Activated CD8-positive, alpha-beta memory T cell treated with anti-CD3 and anti-CD28 coated beads, Interleukin-2, amount 10 ng/mL, durations not matched to agents 7 days and 5 days (primary cell): Measurements from ENCODE around the gene TGFB1I1. TPM values are rescaled to one million over a fixed set of nuclear protein-coding genes. Genes with fewer than 3 reads are reported as not detected.

Experiments
- ATAC-seq: fragments of 150-1000 bp; cut with Tn5 transposase; one replicate; pipeline ENCODE4 v1.10.0; 2021; ENCODE audit warnings: moderate library complexity
- CTCF ChIA-PET: fragments of 350-600 bp; sonication (Branson Sonifier 250); formaldehyde crosslinking; loops from one replicate; lab custom pipeline; 2021; ENCODE audit warnings: antibody characterized with exemption; lab: Charles Lee
- DNase-seq: peaks from one replicate; pipeline ENCODE4 v3.0.0-alpha.2; 2020
- H3K27ac Mint-ChIP-seq: one replicate; pipeline ENCODE4 v1.8.0; 2021; ENCODE audit warnings: mild to moderate bottlenecking, mixed read lengths
- H3K27me3 Mint-ChIP-seq: one replicate; pipeline ENCODE4 v1.8.0; 2021; ENCODE audit warnings: mixed read lengths
- H3K36me3 Mint-ChIP-seq: one replicate; pipeline ENCODE4 v1.8.0; 2021; ENCODE audit warnings: mild to moderate bottlenecking, mixed read lengths
- H3K4me1 Mint-ChIP-seq: one replicate; pipeline ENCODE4 v1.8.0; 2021; ENCODE audit warnings: mixed read lengths
- H3K4me3 Mint-ChIP-seq: one replicate; pipeline ENCODE4 v1.8.0; 2021; ENCODE audit warnings: mild to moderate bottlenecking, moderate library complexity, mixed read lengths
- H3K9me3 Mint-ChIP-seq: one replicate; pipeline ENCODE4 v1.8.0; 2022; ENCODE audit warnings: low read depth, mixed read lengths
- total RNA-seq, 2 experiments: library from RNA; stranded (reverse); gene quantifications; one replicate each; pipeline ENCODE4 v1.2.3, GENCODE V29; 2021

Gene TGFB1I1
- total RNA-seq, 2 experiments from 2014 or later: 0.67 to 1.0 TPM

DNA sequence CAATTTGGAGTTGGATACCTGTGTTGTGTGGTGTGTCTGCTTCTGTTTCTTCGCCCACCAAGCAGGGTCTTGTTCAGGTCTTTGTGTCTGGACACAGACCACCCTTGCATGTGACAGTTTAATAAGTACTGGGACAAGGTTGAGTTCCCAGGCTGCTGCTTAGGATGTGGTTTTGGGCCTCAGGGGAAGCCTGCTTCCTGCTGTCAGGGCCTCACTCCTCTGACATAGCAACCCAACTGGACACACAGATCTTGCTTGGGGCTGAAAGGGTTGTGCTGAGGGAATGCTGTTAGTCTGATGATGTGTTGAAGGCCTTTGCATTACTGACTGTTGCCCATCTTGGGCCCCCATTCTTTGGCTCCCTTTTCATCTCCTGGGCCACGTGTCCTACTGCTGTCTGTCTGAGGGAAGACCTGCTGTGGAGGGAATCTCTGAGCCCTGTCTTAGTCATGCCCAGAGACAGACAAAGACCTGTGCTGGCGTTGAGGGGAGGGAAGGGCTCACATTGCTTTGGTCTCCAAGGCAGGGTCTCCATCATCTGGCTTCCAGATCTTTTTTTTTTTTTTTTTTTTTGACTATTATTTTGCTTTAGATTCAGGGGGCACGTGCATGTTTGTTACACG is 4.7 kb upstream of the TGFB1I1 start:
- Mint-ChIP-seq H3K36me3 (peaks cover 18% of the 10 kb centered on the region), H3K9me3 (no peaks in the 10 kb centered on the region), H3K27me3 (peaks cover 13% of the 10 kb centered on the region), H3K4me3 (no peak overlapping the region), H3K4me1 (peaks cover 18% of the 10 kb centered on the region), H3K27ac (peak overlapping the region; percentile 75)
- CTCF ChIA-PET: no interaction called here
- DNase-seq (no peak), ATAC-seq (peak; percentile 63)

DNA sequence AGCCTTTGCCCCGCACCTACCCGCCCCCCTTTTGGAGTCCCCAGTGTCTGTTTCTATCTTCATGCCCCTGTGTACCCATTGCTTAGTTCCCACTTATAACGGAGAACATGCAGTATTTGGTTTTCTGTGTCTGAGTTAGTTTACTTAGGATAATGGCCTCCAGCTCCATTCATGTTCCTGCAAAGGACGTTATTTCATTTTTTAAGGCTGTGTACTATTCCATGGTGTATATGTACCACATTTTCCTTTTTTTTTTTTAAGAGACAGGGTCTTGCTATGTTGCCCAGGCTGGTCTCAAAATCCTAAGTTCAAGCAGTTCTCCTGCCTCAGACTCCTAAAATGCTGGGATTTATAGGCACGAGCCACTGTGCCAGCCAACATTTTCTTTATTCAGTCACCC is 4.1 kb upstream of the TGFB1I1 start:
- Mint-ChIP-seq H3K36me3 (peaks cover 17% of the 10 kb centered on the region), H3K4me1 (peaks cover 24% of the 10 kb centered on the region), H3K27ac (peak overlapping the region; percentile 50), H3K4me3 (no peak overlapping the region), H3K27me3 (peaks cover 19% of the 10 kb centered on the region), H3K9me3 (no peaks in the 10 kb centered on the region)
- DNase-seq: no peak
- ATAC-seq: no peak
- CTCF ChIA-PET: interaction anchor here (1.5 to 2.3 kb wide), 2 partner anchors 8 to 401 kb away, joined by 3 to 14 read pairs; partner anchors contain the start of gene ARMC5

DNA sequence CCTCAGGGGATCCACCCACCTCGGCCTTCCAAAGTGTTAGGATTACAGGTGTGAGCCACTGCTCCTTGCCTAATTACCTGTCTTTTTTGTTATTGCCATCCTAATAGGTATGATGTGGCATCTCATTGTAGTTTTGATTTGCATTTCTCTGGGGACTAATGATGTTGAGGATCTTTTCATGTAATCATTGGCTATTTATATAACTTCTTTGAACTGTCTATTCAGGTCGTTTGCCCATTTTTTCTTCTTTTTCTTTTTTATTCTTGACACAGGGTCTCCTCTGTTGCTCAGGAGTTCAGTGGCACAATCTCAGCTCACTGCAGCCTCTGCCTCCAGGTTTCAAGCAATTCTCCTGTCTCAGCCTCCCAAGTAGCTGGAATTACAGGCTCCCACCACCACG is 1.3 kb upstream of the TGFB1I1 start:
- Mint-ChIP-seq H3K4me3 (no peak overlapping the region), H3K27ac (no peak overlapping the region), H3K36me3 (peaks cover 4% of the 10 kb centered on the region), H3K9me3 (no peaks in the 10 kb centered on the region), H3K4me1 (peaks cover 25% of the 10 kb centered on the region), H3K27me3 (peaks cover 32% of the 10 kb centered on the region)
- DNase-seq: no peak
- CTCF ChIA-PET: interaction anchor here (1.9 kb wide), 1 partner anchor 10 kb away, joined by 7 read pairs; no protein-coding TSS in a partner anchor
- ATAC-seq: no peak

DNA sequence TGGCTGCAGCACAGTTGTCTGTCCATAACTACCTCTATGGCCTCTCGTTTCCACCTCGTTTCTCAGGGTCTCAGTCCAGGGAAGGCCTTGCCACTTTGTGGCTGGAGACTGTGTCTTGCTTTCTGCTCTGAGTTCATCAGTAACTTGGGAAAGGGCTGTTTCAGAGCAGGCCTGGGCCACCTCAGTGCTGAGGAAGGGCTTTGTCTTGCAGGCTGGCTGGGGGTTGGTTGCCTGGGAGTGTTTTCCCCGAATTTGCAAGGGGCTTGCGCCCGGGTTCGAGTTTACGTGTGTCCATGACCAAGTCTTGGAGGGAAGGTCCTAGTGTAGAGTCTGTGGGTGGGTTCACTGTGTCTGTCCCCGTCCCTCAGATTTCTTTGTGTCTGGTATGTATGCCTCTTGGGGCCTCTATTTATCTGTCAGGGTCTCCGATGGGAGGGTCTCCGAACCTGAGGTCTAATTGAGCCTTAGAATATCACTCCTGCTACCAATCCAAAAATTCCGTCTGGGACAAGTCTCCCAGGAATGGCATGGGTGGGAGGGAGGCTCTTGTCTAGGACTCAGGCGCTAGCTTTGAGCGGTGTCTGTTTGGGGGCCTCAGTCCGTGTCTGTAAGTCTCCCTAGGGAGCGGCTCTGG is 594 bp upstream of the TGFB1I1 start:
- Mint-ChIP-seq H3K27ac (no peak overlapping the region), H3K4me1 (peaks cover 29% of the 10 kb centered on the region), H3K4me3 (no peak overlapping the region), H3K36me3 (peaks cover 3% of the 10 kb centered on the region), H3K9me3 (no peaks in the 10 kb centered on the region), H3K27me3 (peaks cover 39% of the 10 kb centered on the region)
- CTCF ChIA-PET: interaction anchor here (1.9 kb wide), 1 partner anchor 11 kb away, joined by 7 read pairs; no protein-coding TSS in a partner anchor
- no peak for DNase-seq
- no peak for ATAC-seq

DNA sequence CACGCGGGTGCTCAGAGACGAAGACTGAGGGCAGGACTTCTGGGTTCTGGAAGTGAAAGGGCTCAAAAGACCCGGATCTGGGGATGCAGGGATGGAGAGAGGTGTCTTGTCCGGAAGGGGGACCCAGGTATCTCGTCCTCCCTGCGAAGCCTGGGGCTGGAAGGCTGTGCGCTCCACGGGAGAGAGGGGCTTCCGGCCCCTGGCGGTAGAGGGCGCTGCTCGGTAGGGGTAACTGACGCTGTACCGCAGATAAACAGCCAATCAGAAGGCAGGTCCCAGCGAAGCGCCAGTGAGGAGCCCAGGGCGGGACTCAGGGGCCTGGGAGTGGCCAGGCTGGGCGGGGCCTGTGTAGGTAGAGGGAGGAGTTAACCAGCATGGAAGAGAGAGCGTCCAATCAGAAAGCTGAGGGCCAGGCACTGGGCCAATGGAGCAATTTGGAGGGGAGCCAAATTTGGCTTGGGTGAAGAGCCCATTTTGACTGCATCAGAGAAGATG is 804 bp downstream of the TGFB1I1 start:
- CTCF ChIA-PET: no interaction called here
- DNase-seq (peak; percentile 62), ATAC-seq (peak; percentile 29)
- Mint-ChIP-seq H3K27me3 (peaks cover 42% of the 10 kb centered on the region), H3K36me3 (no peaks in the 10 kb centered on the region), H3K9me3 (no peaks in the 10 kb centered on the region), H3K27ac (no peak overlapping the region), H3K4me1 (peaks cover 19% of the 10 kb centered on the region), H3K4me3 (peak overlapping the region; percentile 47)

DNA sequence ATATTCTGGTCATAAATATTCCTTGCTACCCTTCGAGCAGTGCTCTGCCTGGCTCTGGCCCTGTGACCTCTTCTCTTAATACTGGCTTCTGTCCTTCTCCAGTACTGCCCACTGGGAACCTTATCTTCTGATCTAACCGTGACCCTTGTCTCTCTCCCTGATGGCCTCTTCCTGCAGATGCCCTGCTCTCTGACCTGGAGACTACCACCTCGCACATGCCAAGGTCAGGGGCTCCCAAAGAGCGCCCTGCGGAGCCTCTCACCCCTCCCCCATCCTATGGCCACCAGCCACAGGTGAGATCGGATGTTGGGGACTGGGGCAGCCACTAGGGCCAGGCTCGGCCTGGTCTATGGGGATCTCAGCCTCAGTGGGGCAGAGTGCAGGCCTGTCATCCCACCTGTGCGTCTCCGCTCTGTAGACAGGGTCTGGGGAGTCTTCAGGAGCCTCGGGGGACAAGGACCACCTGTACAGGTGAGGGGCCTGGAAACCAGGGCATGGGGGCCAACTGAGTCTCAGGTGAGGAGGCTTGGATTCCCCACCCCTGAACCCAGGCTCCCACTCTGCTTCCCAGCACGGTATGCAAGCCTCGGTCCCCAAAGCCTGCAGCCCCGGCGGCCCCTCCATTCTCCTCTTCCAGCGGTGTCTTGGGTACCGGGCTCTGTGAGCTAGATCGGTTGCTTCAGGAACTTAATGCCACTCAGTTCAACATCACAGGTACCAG is 1.5 kb downstream of the TGFB1I1 start:
- peaks cover 17% of the 10 kb centered on the region for H3K4me1 Mint-ChIP-seq
- no peak overlapping the region for H3K4me3 Mint-ChIP-seq
- no peak for DNase-seq
- ATAC-seq: no peak
- no peak overlapping the region for H3K27ac Mint-ChIP-seq
- CTCF ChIA-PET: interaction anchor here (4.9 kb wide), 1 partner anchor 14 kb away, joined by 36 read pairs; the partner anchor contains the start of gene ARMC5
- H3K9me3 Mint-ChIP-seq: no peaks in the 10 kb centered on the region
- peaks cover 46% of the 10 kb centered on the region for H3K27me3 Mint-ChIP-seq
- no peaks in the 10 kb centered on the region for H3K36me3 Mint-ChIP-seq

DNA sequence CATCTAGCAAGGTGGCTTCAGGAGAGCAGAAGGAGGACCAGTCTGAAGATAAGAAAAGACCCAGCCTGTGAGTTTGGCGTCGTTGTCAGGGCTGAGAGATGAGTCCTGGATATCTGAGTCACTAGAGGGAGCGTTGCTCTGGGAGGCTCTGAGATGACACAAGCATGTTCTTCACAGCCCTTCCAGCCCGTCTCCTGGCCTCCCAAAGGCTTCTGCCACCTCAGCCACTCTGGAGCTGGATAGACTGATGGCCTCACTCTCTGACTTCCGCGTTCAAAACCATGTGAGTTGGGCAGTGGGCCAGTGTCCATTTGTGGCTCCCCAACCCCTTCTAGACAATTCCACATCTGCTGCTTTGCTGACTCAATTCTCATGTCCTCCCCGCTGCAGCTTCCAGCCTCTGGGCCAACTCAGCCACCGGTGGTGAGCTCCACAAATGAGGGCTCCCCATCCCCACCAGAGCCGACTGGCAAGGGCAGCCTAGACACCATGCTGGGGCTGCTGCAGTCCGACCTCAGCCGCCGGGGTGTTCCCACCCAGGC is 2.3 kb downstream of the TGFB1I1 start:
- no peaks in the 10 kb centered on the region for H3K36me3 Mint-ChIP-seq
- no peaks in the 10 kb centered on the region for H3K9me3 Mint-ChIP-seq
- no peak overlapping the region for H3K27ac Mint-ChIP-seq
- ATAC-seq (no peak), DNase-seq (no peak)
- CTCF ChIA-PET: interaction anchor here (0.8 to 4.9 kb wide), 3 partner anchors 14 to 237 kb away, joined by 3 to 36 read pairs (median 3); partner anchors contain the start of gene ARMC5
- H3K27me3 Mint-ChIP-seq: peaks cover 46% of the 10 kb centered on the region
- no peak overlapping the region for H3K4me3 Mint-ChIP-seq
- H3K4me1 Mint-ChIP-seq: peaks cover 17% of the 10 kb centered on the region

DNA sequence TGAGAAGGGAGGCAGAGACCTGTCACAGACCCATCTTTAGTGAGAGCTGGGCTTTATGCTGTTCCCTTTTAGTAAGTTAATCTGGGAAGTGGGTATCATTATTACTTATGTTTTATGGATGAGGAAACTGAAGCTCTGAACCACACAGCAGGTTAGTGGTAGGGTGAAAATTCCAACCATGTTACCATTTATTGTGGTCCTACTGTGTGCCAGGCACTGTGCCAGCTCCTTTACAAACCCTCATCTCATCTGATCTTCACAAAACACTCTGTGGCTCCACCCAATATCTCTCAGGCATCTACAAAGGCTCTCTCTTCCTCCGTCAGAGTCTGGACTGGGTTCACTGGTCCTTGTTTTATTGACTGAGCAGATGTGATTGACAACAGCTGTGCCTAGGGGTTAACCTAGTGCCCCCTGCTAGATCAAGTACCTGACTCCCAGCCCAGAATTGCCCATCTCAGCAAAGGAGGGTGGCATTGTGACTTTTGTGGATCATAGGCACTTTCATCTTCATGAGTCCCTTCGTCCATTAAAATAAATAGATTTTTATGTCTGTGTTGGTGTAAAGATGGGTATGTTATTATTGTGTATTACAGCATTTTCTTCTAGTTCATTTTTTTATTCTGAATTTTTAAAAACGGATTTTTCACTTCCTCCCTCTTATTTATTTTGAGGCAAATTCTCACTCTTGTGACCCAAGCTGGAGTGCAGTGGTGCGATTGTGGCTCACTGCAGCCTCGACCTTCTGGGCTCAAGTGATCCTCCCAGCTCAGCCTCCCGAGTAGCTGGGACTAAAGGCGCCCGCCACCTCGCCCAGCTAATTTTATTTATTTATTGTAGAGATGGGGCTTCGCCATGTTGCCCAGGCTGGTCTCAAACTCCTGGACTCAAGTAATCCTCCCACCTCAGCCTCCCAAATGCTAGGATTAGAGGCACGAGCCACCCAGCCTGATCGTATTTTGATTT is 3.1 kb downstream of the TGFB1I1 start:
- Mint-ChIP-seq H3K27me3 (peaks cover 46% of the 10 kb centered on the region), H3K27ac (no peak overlapping the region), H3K9me3 (no peaks in the 10 kb centered on the region), H3K4me3 (no peak overlapping the region), H3K36me3 (no peaks in the 10 kb centered on the region), H3K4me1 (peaks cover 17% of the 10 kb centered on the region)
- CTCF ChIA-PET: interaction anchor here (0.5 to 4.9 kb wide), 5 partner anchors 15 to 393 kb away, joined by 3 to 36 read pairs (median 3); partner anchors contain the start of gene ARMC5
- no peak for DNase-seq
- ATAC-seq: no peak

DNA sequence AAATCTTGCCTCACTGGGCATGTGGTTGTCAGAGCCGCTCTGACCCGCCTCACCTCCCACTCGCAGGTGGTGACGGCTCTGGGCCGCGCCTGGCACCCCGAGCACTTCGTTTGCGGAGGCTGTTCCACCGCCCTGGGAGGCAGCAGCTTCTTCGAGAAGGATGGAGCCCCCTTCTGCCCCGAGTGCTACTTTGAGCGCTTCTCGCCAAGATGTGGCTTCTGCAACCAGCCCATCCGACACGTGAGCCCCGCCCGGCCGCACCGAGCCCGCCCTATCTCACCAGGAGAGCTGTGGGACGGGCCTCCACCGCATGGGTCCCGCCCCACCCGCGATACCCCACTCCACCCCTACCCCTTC is 4.0 kb downstream of the TGFB1I1 start:
- H3K27ac Mint-ChIP-seq: no peak overlapping the region
- H3K4me3 Mint-ChIP-seq: peak overlapping the region; percentile 74
- peaks cover 17% of the 10 kb centered on the region for H3K4me1 Mint-ChIP-seq
- ATAC-seq (no peak), DNase-seq (no peak)
- CTCF ChIA-PET: interaction anchor here (1.3 to 4.9 kb wide), 4 partner anchors 16 to 393 kb away, joined by 3 to 36 read pairs (median 4); partner anchors contain the start of genes ARMC5 and RUSF1
- H3K36me3 Mint-ChIP-seq: no peaks in the 10 kb centered on the region
- no peaks in the 10 kb centered on the region for H3K9me3 Mint-ChIP-seq
- H3K27me3 Mint-ChIP-seq: peaks cover 47% of the 10 kb centered on the region

- peaks cover 17% of the 10 kb centered on the region for H3K4me1 Mint-ChIP-seq
- H3K9me3 Mint-ChIP-seq: no peaks in the 10 kb centered on the region
- DNase-seq: peak; percentile 93
- peak overlapping the region; percentile 62 for H3K27ac Mint-ChIP-seq
- CTCF ChIA-PET: interaction anchor here (1.2 to 4.9 kb wide), 5 partner anchors 10 to 392 kb away, joined by 3 to 36 read pairs (median 5); partner anchors contain the start of genes ARMC5 and RUSF1
- ATAC-seq: peak; percentile 91
- H3K4me3 Mint-ChIP-seq: peak overlapping the region; percentile 74
- H3K36me3 Mint-ChIP-seq: no peaks in the 10 kb centered on the region
- peaks cover 41% of the 10 kb centered on the region for H3K27me3 Mint-ChIP-seq
Measured at GRCh38 chr16:31476303-31477219, 4.6 kb downstream of the TGFB1I1 start.
